OCI-LY3 (cell line): Measurements from ENCODE around the gene AGAP2.

Source experiments
- CTCF ChIP-seq: fragments of 200-600, 300-600 bp; sonication (generic); IDR thresholded peaks from 2 replicates; pipeline ENCODE4 v1.5.1; 2014; ENCODE audit warnings: antibody characterized with exemption, low read length, low read depth
- EZH2phosphoT487 ChIP-seq: fragments of 200-600 bp; shearing (Covaris generic); IDR thresholded peaks from 2 replicates; pipeline ENCODE4 v1.6.1; 2018; ENCODE audit warnings: antibody characterized with exemption, mixed run types, low read depth

GRCh38 chr12:57719777-57720605 is 18.6 kb downstream of the AGAP2 start:
- TF ChIP-seq CTCF: no peak
- TF ChIP-seq EZH2phosphoT487: no peak
